Measurements from ENCODE around the gene LRRC27. TPM values are rescaled to one million over a fixed set of nuclear protein-coding genes. Genes with fewer than 3 reads are reported as not detected.

Gene LRRC27
- total and polyA plus RNA-seq, 2 donors (not counting 1 experiment from before 2014, with no cell fraction given), result 23.6 to 25.6 TPM

GRCh38 chr10:132397671-132398565 is 65.9 kb downstream of the LRRC27 start:
- ATAC-seq (ENCODE audit: low read depth), result peak; percentile 25
- TF ChIP-seq, protein P1, sequence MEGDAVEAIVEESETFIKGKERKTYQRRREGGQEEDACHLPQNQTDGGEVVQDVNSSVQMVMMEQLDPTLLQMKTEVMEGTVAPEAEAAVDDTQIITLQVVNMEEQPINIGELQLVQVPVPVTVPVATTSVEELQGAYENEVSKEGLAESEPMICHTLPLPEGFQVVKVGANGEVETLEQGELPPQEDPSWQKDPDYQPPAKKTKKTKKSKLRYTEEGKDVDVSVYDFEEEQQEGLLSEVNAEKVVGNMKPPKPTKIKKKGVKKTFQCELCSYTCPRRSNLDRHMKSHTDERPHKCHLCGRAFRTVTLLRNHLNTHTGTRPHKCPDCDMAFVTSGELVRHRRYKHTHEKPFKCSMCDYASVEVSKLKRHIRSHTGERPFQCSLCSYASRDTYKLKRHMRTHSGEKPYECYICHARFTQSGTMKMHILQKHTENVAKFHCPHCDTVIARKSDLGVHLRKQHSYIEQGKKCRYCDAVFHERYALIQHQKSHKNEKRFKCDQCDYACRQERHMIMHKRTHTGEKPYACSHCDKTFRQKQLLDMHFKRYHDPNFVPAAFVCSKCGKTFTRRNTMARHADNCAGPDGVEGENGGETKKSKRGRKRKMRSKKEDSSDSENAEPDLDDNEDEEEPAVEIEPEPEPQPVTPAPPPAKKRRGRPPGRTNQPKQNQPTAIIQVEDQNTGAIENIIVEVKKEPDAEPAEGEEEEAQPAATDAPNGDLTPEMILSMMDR (IDR thresholded peaks at IDR 0.05), result no peak
- TF ChIP-seq EZH2 (IDR thresholded peaks at IDR 0.05; ENCODE audit: borderline replicate concordance, insufficient read depth, low read depth, low read length, poor library complexity, severe bottlenecking), result no peak
- Histone ChIP-seq H3K27ac (ENCODE audit: low read length in 2 of 2) (peak overlapping the region; percentile 81 to 88), H3K9me3 (ENCODE audit: control extremely low read depth in 1 of 3, control insufficient read depth in 2 of 3, insufficient read depth in 1 of 3, low read length in 2 of 3) (no peaks in the 10 kb centered on the region), H3K4me1 (ENCODE audit: control insufficient read depth in 2 of 2, insufficient read depth in 2 of 2, low read length in 2 of 2) (peaks cover 74 to 78% of the 10 kb centered on the region in 2 donors), H3K79me2 (ENCODE audit: control insufficient read depth, insufficient read depth, low read length) (peaks cover 34% of the 10 kb centered on the region), H3K4me2 (replicated peaks; ENCODE audit: low read depth, low read length, poor library complexity, severe bottlenecking) (peak overlapping the region; percentile 95), H3K9ac (ENCODE audit: low read length) (peak overlapping the region; percentile 73), H4K20me1 (ENCODE audit: control insufficient read depth, insufficient read depth, low read length, poor library complexity, severe bottlenecking) (peaks cover 39% of the 10 kb centered on the region), H2AFZ (ENCODE audit: insufficient read depth, low read depth, low read length, poor library complexity, severe bottlenecking) (peak overlapping the region; percentile 39), H3K4me3 (ENCODE audit: control extremely low read depth in 1 of 5, extremely low read depth in 1 of 5, insufficient read depth in 1 of 5, low read depth in 2 of 5, low read length in 4 of 5) (peak overlapping the region; percentile 6 to 75 (median 61)), H3K36me3 (replicated peaks in 1 of 2; ENCODE audit: control extremely low read depth in 1 of 2, control insufficient read depth in 1 of 2, extremely low read depth in 1 of 2, insufficient read depth in 2 of 2, low read length in 1 of 2) (no peaks in the 10 kb centered on the region), H3K27me3 (replicated peaks in 1 of 4; ENCODE audit: control extremely low read depth in 1 of 4, control insufficient read depth in 3 of 4, insufficient read depth in 4 of 4, low read length in 3 of 4) (no peaks in the 10 kb centered on the region)
- peak; percentile 76 for DNase-seq
- Mint-ChIP-seq H3K4me1 (peaks cover 67% of the 10 kb centered on the region), H3K27ac (peak overlapping the region; percentile 96), H3K27me3 (no peaks in the 10 kb centered on the region), H3K9me3 (ENCODE audit: insufficient read depth) (no peaks in the 10 kb centered on the region), H3K4me3 (peak overlapping the region; percentile 95)
- intact Hi-C loops (cut with micrococcal nuclease), result loop anchor here (1.0 to 5.0 kb wide), 6 partner anchors 23 to 239 kb away; partner anchors contain the start of genes INPP5A and LRRC27
- CTCF ChIA-PET, result interaction anchor here (0.8 to 2.1 kb wide), 5 partner anchors 21 to 49 kb away, joined by 3 to 10 read pairs (median 6); no protein-coding TSS in a partner anchor
- 12% methylated on average over 40 of the region's 40 CpGs for WGBS (ENCODE audit: insufficient coverage)
- POLR2A ChIA-PET, result interaction anchor here (1.0 to 2.2 kb wide), 7 partner anchors 10 to 55 kb away, joined by 3 to 29 read pairs (median 4); no protein-coding TSS in a partner anchor
